ENCODE results near the gene ABCD1. TPM values are rescaled to one million over a fixed set of nuclear protein-coding genes. Genes with fewer than 3 reads are reported as not detected.
A peak's percentile ranks its signal among the peaks of the same experiment; 100 is the strongest.

Gene ABCD1
- total and polyA plus RNA-seq, 10 donors: 5.1 to 28.1 (median 19.6) TPM

DNA sequence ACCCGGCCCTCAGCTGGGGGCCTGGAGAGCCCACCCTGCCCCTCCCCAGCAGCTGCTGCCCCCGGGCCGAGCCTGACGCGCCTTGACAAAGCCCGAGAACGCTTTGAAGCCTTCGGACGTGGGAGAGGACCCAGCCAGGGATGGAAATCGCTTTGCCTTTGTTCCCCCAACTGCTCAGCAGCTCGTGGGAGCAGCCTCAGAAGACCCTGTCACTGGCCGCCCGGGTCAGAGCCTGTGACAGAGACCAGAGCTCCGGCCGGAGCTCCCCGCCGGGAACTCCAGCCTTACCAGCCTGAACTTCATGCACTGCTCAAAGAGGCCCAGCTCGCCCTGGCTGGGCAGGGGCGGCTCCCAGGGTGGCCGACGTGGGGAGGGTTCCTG lies 39.5 kb upstream of the ABCD1 start:
- 56 to 66% (median 59%) methylated on average over 7 to 21 of the region's 21 CpGs for WGBS, 5 donors
- peaks cover 0 to 4% (median 0%) of the 10 kb centered on the region in 8 donors for H3K9me3 ChIP-seq
- peaks cover 0 to 57% (median 6%) of the 10 kb centered on the region in 7 donors for H3K27me3 ChIP-seq (replicated peaks in 1 of 7)
- peaks cover 0 to 23% (median 2%) of the 10 kb centered on the region in 6 donors for H3K4me1 ChIP-seq
- H3K36me3 ChIP-seq: no peaks in the 10 kb centered on the region
- TF ChIP-seq POLR2A (IDR thresholded peaks at IDR 0.05) (no peak), CTCF (IDR thresholded peaks at IDR 0.05 in 8 of 11, conservative IDR thresholded peaks at IDR 0.05 in 3 of 11) (no peak), POLR2AphosphoS5 (IDR thresholded peaks at IDR 0.05) (no peak)
- peak; percentile 58 for DNase-seq
- no peak overlapping the region for H3K27ac ChIP-seq
- H3K4me3 ChIP-seq: no peak overlapping the region
- intact Hi-C loops (cut with DNase I; ENCODE audit: low total_unique reads): no loop called here

- Histone ChIP-seq H3K9me3 (peaks cover 0 to 4% (median 0%) of the 10 kb centered on the region in 8 donors), H3K27me3 (replicated peaks in 1 of 7) (peaks cover 0 to 60% (median 6%) of the 10 kb centered on the region in 7 donors), H3K4me1 (peaks cover 0 to 23% (median 2%) of the 10 kb centered on the region in 6 donors), H3K36me3 (no peaks in the 10 kb centered on the region), H3K27ac (no peak overlapping the region), H3K4me3 (no peak overlapping the region)
- TF ChIP-seq POLR2AphosphoS5 (IDR thresholded peaks at IDR 0.05) (no peak), POLR2A (IDR thresholded peaks at IDR 0.05) (no peak), CTCF (IDR thresholded peaks at IDR 0.05 in 8 of 11, conservative IDR thresholded peaks at IDR 0.05 in 3 of 11) (no peak)
- intact Hi-C loops (cut with DNase I; ENCODE audit: low total_unique reads): no loop called here
- 67 to 75% (median 68%) methylated on average over 16 to 24 of the region's 24 CpGs for WGBS, 5 donors
- peak; percentile 67 for DNase-seq
Measured at GRCh38 chrX:153685751-153686696, 38.6 kb upstream of the ABCD1 start.

- peaks cover 0 to 4% (median 0%) of the 10 kb centered on the region in 8 donors for H3K9me3 ChIP-seq
- no peaks in the 10 kb centered on the region for H3K36me3 ChIP-seq
- H3K4me1 ChIP-seq: peaks cover 0 to 23% (median 2%) of the 10 kb centered on the region in 6 donors
- H3K27ac ChIP-seq: no peak overlapping the region
- WGBS, 5 donors: 47 to 75% (median 50%) methylated on average over 6 to 9 of the region's 9 CpGs
- intact Hi-C loops (cut with DNase I; ENCODE audit: low total_unique reads): no loop called here
- no peak for TF ChIP-seq CTCF (IDR thresholded peaks at IDR 0.05 in 8 of 11, conservative IDR thresholded peaks at IDR 0.05 in 3 of 11)
- TF ChIP-seq POLR2AphosphoS5 (IDR thresholded peaks at IDR 0.05): no peak
- no peak for TF ChIP-seq POLR2A (IDR thresholded peaks at IDR 0.05)
- H3K27me3 ChIP-seq (replicated peaks in 1 of 7): peaks cover 0 to 60% (median 6%) of the 10 kb centered on the region in 7 donors
- no peak overlapping the region for H3K4me3 ChIP-seq
- DNase-seq: no peak
Measured at GRCh38 chrX:153686711-153687110, 37.9 kb upstream of the ABCD1 start.
